Nephron (organoid): Measurements from ENCODE around the gene CIROP.

ENCODE experiments used
- H3K27ac Mint-ChIP-seq, 3 experiments: 2 replicates each; pipeline ENCODE4 v1.8.0; 2020; ENCODE audit warnings: mixed read lengths in 3 of 3, mild to moderate bottlenecking in 2 of 3, moderate library complexity in 1 of 3
- H3K27me3 Mint-ChIP-seq: 2 replicates; pipeline ENCODE4 v1.8.0; 2021; ENCODE audit warnings: low read depth, mild to moderate bottlenecking, moderate library complexity, mixed read lengths
- H3K36me3 Mint-ChIP-seq: 2 replicates; pipeline ENCODE4 v1.8.0; 2020; ENCODE audit warnings: low read depth, mixed read lengths
- H3K4me1 Mint-ChIP-seq: 2 replicates; pipeline ENCODE4 v1.8.0; 2020; ENCODE audit warnings: mixed read lengths
- H3K4me3 Mint-ChIP-seq, 3 experiments: 2 replicates each; pipeline ENCODE4 v1.8.0; 2020; ENCODE audit warnings: mild to moderate bottlenecking in 3 of 3, mixed read lengths in 3 of 3, moderate library complexity in 2 of 3
- H3K9me3 Mint-ChIP-seq: 2 replicates; pipeline ENCODE4 v1.8.0; 2020; ENCODE audit warnings: mixed read lengths
- TF ChIP-seq, protein P1 (sequence below), 3 experiments: fragments of 200-600 bp; sonication (generic); IDR thresholded peaks; one replicate each; pipeline ENCODE4 v1.5.0; 2021; ENCODE audit warnings: antibody characterized with exemption in 3 of 3; ENCODE audit not compliant: unreplicated experiment in 3 of 3

The CIROP gene

DNA sequence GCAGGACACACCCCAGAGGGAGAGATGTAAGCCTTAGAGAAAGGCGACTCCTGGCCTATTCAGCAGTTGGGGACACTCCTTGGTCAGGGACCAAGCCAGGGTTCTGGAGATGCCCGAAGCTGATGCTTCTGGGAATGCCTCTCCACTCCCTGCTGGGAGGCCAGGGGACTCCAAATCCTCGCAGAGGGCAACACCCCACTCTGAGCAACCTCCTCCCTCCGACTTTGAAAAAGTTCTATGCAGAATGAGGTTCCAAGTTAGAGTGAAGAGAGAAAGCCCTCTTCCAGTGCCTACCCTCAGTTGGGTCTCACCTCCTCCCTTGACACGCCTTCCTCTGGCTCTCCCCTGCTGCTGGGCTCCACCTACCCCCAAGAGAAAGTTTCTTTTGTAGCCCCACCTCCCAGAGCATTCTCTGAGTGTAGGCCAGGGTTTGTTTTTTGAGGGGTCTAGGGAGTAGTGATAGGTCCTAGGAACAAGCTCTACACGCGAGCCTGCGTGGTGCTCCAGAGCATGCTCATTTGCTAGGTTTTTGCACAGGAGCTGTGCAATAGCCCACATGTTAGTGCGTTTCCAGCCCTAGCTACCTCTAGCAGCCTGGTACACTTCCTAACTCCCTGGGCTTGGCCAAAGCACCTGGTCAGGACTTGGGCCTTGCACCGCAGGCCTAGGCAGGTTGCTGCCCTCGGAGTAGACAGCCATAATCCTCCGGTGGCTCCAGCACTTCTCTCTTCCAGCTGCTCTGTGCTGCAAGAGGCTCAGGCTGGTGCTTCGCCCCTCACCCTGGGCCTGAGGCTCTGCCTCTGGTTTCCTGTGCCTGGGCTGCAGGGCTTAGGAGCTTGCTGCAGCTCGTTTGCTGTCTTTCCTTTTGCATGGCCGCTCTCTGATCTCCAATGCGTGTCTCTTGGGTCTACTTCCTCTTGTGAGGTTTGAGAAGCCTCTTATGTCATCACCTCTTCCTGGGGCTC lies 14.9 kb upstream of the CIROP start:
- Mint-ChIP-seq H3K4me3 (no peak overlapping the region), H3K4me1 (peaks cover 31% of the 10 kb centered on the region), H3K36me3 (no peaks in the 10 kb centered on the region), H3K9me3 (no peaks in the 10 kb centered on the region), H3K27me3 (peaks cover 6% of the 10 kb centered on the region), H3K27ac (peak overlapping the region in 1 of 3 experiments; percentile 60)
- TF ChIP-seq, protein P1, sequence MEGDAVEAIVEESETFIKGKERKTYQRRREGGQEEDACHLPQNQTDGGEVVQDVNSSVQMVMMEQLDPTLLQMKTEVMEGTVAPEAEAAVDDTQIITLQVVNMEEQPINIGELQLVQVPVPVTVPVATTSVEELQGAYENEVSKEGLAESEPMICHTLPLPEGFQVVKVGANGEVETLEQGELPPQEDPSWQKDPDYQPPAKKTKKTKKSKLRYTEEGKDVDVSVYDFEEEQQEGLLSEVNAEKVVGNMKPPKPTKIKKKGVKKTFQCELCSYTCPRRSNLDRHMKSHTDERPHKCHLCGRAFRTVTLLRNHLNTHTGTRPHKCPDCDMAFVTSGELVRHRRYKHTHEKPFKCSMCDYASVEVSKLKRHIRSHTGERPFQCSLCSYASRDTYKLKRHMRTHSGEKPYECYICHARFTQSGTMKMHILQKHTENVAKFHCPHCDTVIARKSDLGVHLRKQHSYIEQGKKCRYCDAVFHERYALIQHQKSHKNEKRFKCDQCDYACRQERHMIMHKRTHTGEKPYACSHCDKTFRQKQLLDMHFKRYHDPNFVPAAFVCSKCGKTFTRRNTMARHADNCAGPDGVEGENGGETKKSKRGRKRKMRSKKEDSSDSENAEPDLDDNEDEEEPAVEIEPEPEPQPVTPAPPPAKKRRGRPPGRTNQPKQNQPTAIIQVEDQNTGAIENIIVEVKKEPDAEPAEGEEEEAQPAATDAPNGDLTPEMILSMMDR (IDR thresholded peaks at IDR 0.05; ENCODE audit: unreplicated experiment in 3 of 3): no peak

DNA sequence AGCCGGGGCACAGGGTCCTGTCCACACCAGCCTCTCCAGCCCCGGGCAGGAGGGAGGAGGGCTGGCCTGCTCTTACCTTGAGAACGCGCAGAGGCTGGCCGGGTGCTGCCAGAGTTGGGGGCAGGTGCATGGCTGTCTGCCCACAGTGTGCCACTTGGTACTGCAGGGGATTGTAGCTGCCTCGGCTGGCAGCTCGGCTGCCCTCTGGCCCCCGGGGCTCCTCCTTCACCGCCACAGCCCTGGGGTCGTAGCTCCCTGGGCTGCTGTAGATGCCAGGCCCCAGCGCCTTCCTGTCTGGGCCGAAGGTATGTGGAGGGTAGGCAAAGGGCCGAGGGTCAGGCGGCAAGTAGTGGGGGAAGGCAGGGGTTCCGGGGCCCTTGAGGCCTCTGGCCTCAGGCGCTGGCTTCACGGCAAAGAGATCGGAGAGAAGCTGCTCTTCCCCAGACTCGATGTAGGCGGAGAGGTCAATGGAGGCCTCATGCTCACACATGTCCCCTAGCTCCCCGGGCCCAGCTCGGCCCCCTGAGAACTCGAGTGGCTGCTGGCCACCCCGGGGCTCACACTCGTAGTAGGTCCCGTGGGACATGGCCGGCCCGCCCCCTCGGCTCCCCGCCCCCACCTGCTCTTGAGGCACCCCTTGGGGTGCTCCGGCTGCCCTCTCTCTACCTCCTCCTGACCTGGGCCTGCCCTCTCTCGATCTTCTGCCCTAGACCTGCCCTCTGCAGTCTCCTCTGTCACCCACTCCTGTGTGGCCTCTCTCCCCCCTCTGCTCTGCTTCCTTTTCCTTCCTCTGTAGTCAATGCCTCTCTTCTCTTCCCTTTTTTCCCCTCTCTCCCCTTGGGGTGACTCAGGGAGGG lies 13.9 kb upstream of the CIROP start, which contains the start of gene CEBPE:
Gene CEBPE (minus strand): TSS at position 750 of the 857 bp plus-strand sequence. CDS start 164 bp downstream, at position 586.
- TF ChIP-seq, protein P1 (IDR thresholded peaks at IDR 0.05; ENCODE audit: unreplicated experiment in 3 of 3): no peak
- Mint-ChIP-seq H3K4me1 (peaks cover 30% of the 10 kb centered on the region), H3K9me3 (no peaks in the 10 kb centered on the region), H3K27me3 (peaks cover 3% of the 10 kb centered on the region), H3K27ac (peak within 1 kb of the TSS in 1 of 3 experiments; percentile 60), H3K36me3 (no peaks in the 10 kb centered on the region), H3K4me3 (no peak within 1 kb of the TSS)

DNA sequence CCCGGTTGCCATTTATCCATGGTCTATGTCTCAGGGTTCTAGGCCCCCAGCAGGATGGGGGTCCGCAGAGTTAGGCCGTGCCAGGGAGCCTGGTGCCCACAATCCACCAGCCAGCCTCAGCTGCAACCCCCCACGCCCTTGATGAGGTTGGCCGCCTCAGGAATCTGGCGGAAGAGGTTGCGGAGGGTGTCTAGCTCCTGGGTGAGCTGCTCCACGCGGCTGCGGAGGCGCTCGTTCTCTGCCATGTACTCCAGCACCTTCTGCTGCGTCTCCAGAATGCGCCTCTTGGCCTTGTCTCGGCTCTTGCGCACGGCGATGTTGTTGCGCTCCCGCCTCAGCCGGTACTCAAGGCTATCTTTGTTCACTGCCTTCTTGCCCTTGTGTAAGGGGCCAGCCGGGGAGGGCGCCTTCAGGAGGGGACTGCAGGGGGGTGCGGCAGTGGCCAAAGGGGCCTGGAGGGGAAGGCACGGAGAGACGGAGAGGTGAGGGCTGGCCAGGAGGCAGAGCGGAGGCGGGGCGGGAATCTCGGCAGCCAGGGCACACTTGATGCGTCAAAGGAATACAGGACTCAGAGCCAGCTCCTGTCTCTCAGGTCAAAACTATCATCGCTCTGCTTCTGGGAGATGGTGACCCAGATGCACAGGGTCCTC lies 12.7 kb upstream of the CIROP start:
- TF ChIP-seq, protein P1 (IDR thresholded peaks at IDR 0.05; ENCODE audit: unreplicated experiment in 3 of 3): no peak
- H3K27me3 Mint-ChIP-seq: peaks cover 3% of the 10 kb centered on the region
- H3K9me3 Mint-ChIP-seq: no peaks in the 10 kb centered on the region
- peak overlapping the region in 1 of 3 experiments; percentile 40 for H3K27ac Mint-ChIP-seq
- no peaks in the 10 kb centered on the region for H3K36me3 Mint-ChIP-seq
- peaks cover 29% of the 10 kb centered on the region for H3K4me1 Mint-ChIP-seq
- no peak overlapping the region for H3K4me3 Mint-ChIP-seq

DNA sequence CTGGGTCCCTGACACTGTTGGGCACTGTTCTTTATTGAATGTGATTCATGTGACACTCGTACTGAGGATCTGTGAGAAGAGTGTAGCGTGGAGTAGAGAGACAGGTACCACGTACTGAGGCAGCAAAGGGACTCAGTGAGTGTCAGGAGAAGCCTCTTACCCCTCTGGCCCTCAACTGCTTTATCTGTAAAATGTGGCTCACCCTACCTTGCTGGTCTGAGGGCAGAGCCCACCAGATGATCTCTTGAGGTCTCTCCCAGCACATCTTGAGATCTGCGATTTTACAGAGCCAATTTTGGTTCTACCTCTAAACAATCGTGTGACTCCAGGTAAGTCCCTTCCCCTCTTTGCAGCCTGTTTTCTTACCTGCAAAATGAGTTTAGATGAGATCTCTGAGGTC lies 11.1 kb upstream of the CIROP start:
- H3K36me3 Mint-ChIP-seq: no peaks in the 10 kb centered on the region
- peaks cover 3% of the 10 kb centered on the region for H3K27me3 Mint-ChIP-seq
- no peaks in the 10 kb centered on the region for H3K9me3 Mint-ChIP-seq
- no peak overlapping the region for H3K4me3 Mint-ChIP-seq
- TF ChIP-seq, protein P1 (IDR thresholded peaks at IDR 0.05; ENCODE audit: unreplicated experiment in 3 of 3): no peak
- peak overlapping the region in 1 of 3 experiments; percentile 37 for H3K27ac Mint-ChIP-seq
- peaks cover 15% of the 10 kb centered on the region for H3K4me1 Mint-ChIP-seq

DNA sequence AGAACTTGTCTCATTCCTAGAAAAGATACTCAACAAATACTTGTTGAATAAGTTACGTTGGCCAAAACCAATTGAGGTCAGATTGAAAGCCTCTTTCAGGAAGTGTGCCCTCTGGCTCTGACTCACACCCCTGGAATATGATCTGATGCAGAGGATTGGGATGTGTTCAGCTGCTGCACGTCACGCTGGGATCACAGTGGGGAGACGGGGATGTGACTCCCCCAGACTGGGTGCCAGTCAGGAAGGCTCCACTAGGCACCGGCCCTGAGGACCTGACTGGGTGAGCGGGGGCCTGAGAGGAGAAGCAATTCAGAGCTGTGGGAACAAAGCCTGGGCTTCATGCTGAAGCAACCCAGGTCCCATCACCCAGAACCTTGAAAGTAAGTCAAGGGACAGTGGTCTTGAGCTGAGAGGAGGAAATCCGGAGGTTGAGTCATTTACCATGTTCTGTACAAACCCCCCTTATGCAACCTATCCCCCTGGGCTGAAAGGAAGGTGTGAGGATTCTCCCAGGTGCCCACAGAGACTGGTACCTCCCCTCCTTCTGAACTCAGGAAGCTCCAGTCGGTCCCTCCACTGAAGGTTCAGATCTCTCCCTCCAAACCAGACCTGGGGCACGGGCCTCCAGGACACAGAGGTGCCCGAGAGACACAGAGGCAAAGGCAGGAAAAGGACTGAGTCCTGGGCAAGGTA lies 10.4 kb upstream of the CIROP start:
- no peak overlapping the region for H3K4me3 Mint-ChIP-seq

More for the DNA sequence above, 10.4 kb upstream of the CIROP start:
- Mint-ChIP-seq H3K4me1 (peaks cover 7% of the 10 kb centered on the region), H3K36me3 (no peaks in the 10 kb centered on the region), H3K27me3 (peaks cover 3% of the 10 kb centered on the region), H3K9me3 (no peaks in the 10 kb centered on the region), H3K27ac (no peak overlapping the region)
- TF ChIP-seq, protein P1 (IDR thresholded peaks at IDR 0.05; ENCODE audit: unreplicated experiment in 3 of 3): no peak
